ENCODE data around the gene GALNT10.

Gene GALNT10

DNA sequence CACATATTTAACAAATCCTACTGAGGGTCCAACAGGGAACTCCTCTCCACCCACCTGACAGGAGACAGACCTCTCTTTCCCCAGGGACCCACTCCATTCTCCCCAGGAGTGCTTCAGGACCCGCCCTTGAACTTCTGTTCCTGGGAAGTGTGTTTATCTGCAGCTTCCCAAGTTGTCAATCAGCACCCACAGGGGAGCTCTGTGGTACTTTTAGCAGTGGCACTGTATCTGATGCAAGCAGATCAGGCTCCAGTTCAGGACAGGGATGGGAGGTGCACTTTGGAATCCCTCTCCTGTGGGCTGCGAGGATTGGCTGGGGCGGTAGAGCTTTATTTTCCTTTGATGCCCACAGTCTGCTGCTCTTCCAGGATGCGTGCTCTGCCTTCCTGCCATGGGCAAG, 8.7 kb downstream of the GALNT10 start:
- no peak overlapping the region for H3K27ac Mint-ChIP-seq
- peaks cover 53% of the 10 kb centered on the region for H3K4me1 Mint-ChIP-seq
- no peaks in the 10 kb centered on the region for H3K9me3 Mint-ChIP-seq
- TF ChIP-seq, protein P1, sequence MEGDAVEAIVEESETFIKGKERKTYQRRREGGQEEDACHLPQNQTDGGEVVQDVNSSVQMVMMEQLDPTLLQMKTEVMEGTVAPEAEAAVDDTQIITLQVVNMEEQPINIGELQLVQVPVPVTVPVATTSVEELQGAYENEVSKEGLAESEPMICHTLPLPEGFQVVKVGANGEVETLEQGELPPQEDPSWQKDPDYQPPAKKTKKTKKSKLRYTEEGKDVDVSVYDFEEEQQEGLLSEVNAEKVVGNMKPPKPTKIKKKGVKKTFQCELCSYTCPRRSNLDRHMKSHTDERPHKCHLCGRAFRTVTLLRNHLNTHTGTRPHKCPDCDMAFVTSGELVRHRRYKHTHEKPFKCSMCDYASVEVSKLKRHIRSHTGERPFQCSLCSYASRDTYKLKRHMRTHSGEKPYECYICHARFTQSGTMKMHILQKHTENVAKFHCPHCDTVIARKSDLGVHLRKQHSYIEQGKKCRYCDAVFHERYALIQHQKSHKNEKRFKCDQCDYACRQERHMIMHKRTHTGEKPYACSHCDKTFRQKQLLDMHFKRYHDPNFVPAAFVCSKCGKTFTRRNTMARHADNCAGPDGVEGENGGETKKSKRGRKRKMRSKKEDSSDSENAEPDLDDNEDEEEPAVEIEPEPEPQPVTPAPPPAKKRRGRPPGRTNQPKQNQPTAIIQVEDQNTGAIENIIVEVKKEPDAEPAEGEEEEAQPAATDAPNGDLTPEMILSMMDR (IDR thresholded peaks at IDR 0.05; ENCODE audit: unreplicated experiment in 3 of 3) = no peak
- peaks cover 3% of the 10 kb centered on the region for H3K36me3 Mint-ChIP-seq (ENCODE audit: low read depth)
- H3K4me3 Mint-ChIP-seq = no peak overlapping the region
- H3K27me3 Mint-ChIP-seq (ENCODE audit: low read depth) = peaks cover 7% of the 10 kb centered on the region

DNA sequence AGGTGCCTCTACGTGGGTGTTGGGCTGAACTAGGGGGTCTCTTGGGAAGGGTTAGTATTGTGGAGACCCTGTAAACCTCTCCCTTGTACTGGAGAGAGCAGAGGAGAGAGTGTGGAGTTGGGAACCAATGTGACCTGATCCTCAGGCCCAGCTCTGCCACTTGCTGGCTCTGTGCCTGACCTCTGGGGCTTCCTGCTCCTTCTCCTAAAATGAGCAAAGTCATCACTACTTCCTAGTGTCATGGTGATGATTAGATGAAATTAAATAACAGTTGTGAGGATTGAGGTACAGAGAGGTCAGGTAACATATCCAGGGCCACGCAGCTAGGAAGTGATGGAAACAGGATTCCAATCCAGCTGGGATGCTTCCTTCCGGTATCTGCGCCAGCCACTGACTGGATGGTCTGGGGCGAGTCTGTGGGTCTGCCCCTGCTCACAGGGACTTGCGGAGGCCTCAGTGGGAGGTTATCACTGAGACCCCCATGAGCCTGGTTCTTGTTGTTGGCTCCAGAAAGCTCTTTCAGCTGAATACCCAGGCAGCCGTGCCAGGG, 9.2 kb downstream of the GALNT10 start:
- H3K27ac Mint-ChIP-seq = no peak overlapping the region
- H3K36me3 Mint-ChIP-seq (ENCODE audit: low read depth) = peaks cover 5% of the 10 kb centered on the region
- H3K4me1 Mint-ChIP-seq = peaks cover 51% of the 10 kb centered on the region
- H3K9me3 Mint-ChIP-seq = no peaks in the 10 kb centered on the region
- H3K4me3 Mint-ChIP-seq = no peak overlapping the region
- H3K27me3 Mint-ChIP-seq (ENCODE audit: low read depth) = peaks cover 9% of the 10 kb centered on the region
- TF ChIP-seq, protein P1 (IDR thresholded peaks at IDR 0.05; ENCODE audit: unreplicated experiment in 3 of 3) = no peak

DNA sequence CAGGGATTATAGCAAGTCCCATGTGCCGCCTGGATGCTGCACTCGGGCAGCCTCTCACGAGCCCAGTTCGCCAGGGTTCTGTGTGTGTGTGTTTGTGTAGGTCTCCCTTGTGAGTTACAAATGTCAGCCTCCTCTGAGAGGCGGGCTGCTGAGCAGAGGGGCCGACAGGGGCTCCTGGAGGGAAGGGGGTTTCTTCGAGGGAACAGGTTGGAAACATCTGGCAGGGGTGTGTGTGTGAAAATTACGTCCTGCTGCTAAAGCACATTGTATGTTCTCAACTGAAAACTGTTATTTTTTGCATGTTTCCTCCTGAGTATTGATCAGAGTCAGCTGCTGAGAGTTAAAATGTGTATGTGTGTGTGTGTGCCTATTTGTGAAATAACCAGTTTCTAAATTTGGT, 9.7 kb downstream of the GALNT10 start:
- peaks cover 5% of the 10 kb centered on the region for H3K36me3 Mint-ChIP-seq (ENCODE audit: low read depth)
- TF ChIP-seq, protein P1 (IDR thresholded peaks at IDR 0.05; ENCODE audit: unreplicated experiment in 3 of 3) = no peak
- H3K9me3 Mint-ChIP-seq = no peaks in the 10 kb centered on the region
- peaks cover 46% of the 10 kb centered on the region for H3K4me1 Mint-ChIP-seq
- H3K27me3 Mint-ChIP-seq (ENCODE audit: low read depth) = peaks cover 9% of the 10 kb centered on the region
- no peak overlapping the region for H3K4me3 Mint-ChIP-seq
- H3K27ac Mint-ChIP-seq = no peak overlapping the region

DNA sequence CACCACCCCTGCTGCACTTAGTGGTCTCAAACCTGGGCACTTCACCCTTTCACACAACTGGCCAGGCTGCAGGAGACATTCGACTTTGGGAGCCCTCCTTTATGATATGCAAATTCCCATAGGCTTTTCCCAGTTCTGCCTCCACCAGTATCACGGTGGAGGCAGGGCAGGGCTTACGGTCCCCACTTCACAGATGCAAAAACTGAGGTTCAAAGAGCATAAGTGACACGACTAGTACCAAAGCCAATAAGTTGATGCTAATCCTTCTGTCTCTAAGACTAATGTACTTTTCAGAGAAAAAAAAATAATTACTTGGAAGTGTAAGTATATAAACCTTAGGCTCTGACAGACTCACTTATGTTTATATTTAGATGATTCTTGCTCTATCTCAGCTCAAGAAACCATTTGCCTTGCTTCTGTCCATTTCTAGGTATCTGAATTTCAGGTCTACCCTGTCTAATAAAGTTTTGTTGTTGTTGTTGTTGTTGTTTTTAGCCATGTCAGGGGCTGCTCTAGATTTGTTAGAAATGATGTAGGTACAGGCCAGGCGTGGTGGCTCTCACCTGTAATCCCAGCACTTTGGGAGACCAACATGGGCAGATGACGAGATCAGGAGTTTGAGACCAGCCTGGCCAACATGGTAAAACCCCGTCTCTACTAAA, 10.7 kb downstream of the GALNT10 start:
- Mint-ChIP-seq H3K4me1 (peaks cover 44% of the 10 kb centered on the region), H3K27ac (no peak overlapping the region), H3K9me3 (no peaks in the 10 kb centered on the region), H3K4me3 (no peak overlapping the region), H3K36me3 (ENCODE audit: low read depth) (peaks cover 5% of the 10 kb centered on the region), H3K27me3 (ENCODE audit: low read depth) (peaks cover 10% of the 10 kb centered on the region)
- TF ChIP-seq, protein P1 (IDR thresholded peaks at IDR 0.05; ENCODE audit: unreplicated experiment in 3 of 3) = no peak

DNA sequence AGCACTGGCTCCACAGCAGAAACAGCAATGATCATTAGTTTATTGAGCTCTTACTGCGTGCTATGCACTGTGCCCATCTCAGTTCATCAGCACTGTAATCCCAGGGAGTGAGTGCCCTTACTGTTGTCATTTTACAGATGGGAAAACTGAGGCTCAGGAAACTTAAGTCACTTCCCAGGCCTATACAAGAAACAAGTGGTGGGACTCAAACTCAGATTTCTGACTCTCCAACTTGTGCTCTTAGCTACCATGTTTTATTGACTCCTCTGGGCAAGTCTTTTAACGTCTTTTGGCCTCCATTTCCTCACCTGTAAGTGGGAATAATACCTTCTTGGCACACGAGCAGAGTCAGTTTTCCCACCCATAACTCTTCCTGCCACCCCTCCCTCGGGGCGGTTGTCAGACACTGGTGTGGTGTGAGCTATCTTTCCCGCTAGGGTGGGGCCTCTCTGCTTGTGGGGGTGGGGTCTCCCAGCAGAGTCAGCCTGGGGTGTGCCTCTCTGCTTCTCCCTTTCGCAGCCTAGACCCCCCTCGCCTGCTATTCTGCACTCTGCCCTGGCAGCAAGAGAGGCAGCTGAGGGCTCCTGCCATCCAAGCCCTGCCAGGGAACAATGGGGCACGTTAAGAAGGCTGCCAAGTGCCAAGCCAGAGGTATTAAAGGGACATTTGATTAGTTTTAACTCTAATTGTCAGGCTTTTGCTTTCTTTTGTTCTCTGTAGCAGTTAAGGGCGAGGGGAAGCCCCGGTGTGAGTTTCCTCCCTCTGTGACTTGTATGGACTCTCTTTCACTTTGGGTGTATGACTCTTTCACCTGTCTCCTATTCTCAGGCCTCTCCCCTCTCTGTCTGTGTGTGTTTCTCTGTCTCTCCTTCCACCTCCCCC, 12.1 kb downstream of the GALNT10 start:
- Mint-ChIP-seq H3K9me3 (no peaks in the 10 kb centered on the region), H3K27me3 (ENCODE audit: low read depth) (peaks cover 16% of the 10 kb centered on the region), H3K4me3 (no peak overlapping the region), H3K27ac (no peak overlapping the region), H3K36me3 (ENCODE audit: low read depth) (peaks cover 9% of the 10 kb centered on the region), H3K4me1 (peaks cover 30% of the 10 kb centered on the region)
- TF ChIP-seq, protein P1 (IDR thresholded peaks at IDR 0.05; ENCODE audit: unreplicated experiment in 3 of 3) = no peak
